ENCODE data around the gene PHLDB2.
"Not testable (repeated sequence)": the region's sequence is repeated elsewhere in the genome, so short reads cannot be mapped to it uniquely, and the experiment has no call there.

PHLDB2 gene

GRCh38 chr3:111859061-111859973, at the start of gene PHLDB2:
PHLDB2 (plus strand) TSS chr3:111859265; CDS start chr3:111884078, 24,813 bp downstream.
- DNase-seq, result peak; percentile 63

GRCh38 chr3:111810909-111811308, 48.2 kb upstream of the PHLDB2 start:
- DNase-seq, result peak; percentile 47

GRCh38 chr3:111811811-111812210, 47.3 kb upstream of the PHLDB2 start:
- DNase-seq, result no peak

GRCh38 chr3:111812701-111813100, 46.4 kb upstream of the PHLDB2 start:
- no peak for DNase-seq

- no peak for DNase-seq
Observed at GRCh38 chr3:111813441-111813840, 45.6 kb upstream of the PHLDB2 start.

GRCh38 chr3:111813979-111814378, 45.1 kb upstream of the PHLDB2 start:
- DNase-seq, result no peak

GRCh38 chr3:111816771-111817170, 42.3 kb upstream of the PHLDB2 start:
- not testable (repeated sequence) for DNase-seq

GRCh38 chr3:111819927-111820326, 39.1 kb upstream of the PHLDB2 start:
- DNase-seq, result no peak

GRCh38 chr3:111820651-111821050, 38.4 kb upstream of the PHLDB2 start:
- DNase-seq, result no peak

- DNase-seq, result no peak
Observed at GRCh38 chr3:111821891-111822290, 37.2 kb upstream of the PHLDB2 start.

- DNase-seq, result no peak
Observed at GRCh38 chr3:111822804-111823203, 36.3 kb upstream of the PHLDB2 start.

GRCh38 chr3:111823341-111823855, 35.7 kb upstream of the PHLDB2 start:
- no peak for DNase-seq

- DNase-seq, result no peak
Observed at GRCh38 chr3:111824351-111824750, 34.7 kb upstream of the PHLDB2 start.

GRCh38 chr3:111827871-111828270, 31.2 kb upstream of the PHLDB2 start:
- no peak for DNase-seq

- no peak for DNase-seq
Observed at GRCh38 chr3:111828530-111828929, 30.5 kb upstream of the PHLDB2 start.

- DNase-seq, result no peak
Observed at GRCh38 chr3:111829023-111829422, 30.0 kb upstream of the PHLDB2 start.

GRCh38 chr3:111831840-111832239, 27.2 kb upstream of the PHLDB2 start:
- DNase-seq, result no peak

- no peak for DNase-seq
Observed at GRCh38 chr3:111837112-111837511, 22.0 kb upstream of the PHLDB2 start.

GRCh38 chr3:111838133-111838532, 20.9 kb upstream of the PHLDB2 start:
- DNase-seq, result no peak

GRCh38 chr3:111846039-111846438, 13.0 kb upstream of the PHLDB2 start:
- DNase-seq, result no peak

GRCh38 chr3:111846717-111847116, 12.3 kb upstream of the PHLDB2 start:
- DNase-seq, result peak; percentile 87

- DNase-seq, result no peak
Observed at GRCh38 chr3:111848283-111848682, 10.8 kb upstream of the PHLDB2 start.

- no peak for DNase-seq
Observed at GRCh38 chr3:111848778-111849177, 10.3 kb upstream of the PHLDB2 start.

GRCh38 chr3:111850537-111850936, 8.5 kb upstream of the PHLDB2 start:
- no peak for DNase-seq
